Dermis microvascular lymphatic vessel endothelial cell (primary cell): ENCODE measurements around the gene TMCO5A. TPM values are rescaled to one million over a fixed set of nuclear protein-coding genes. Genes with fewer than 3 reads are reported as not detected.
A peak's percentile ranks its signal among the peaks of the same experiment; 100 is the strongest.

Source experiments
- DNase-seq, 2 donors: peaks; one replicate each; pipeline versions ENCODE4 v3.0.0 to v3.0.0-alpha.2; 2010; ENCODE audit warnings: low read depth in 2 of 2
- total RNA-seq: library from RNA; depleted of rRNA; stranded (reverse); fragments of >200 nt; gene quantifications from 2 replicates; pipeline ENCODE4 v1.2.1, GENCODE V29; 2014

TMCO5A gene
- total RNA-seq, 1 donor from 2014 or later = not detected

GRCh38 chr15:37967788-37968187 is 33.3 kb downstream of the TMCO5A start:
- DNase-seq = no peak

- DNase-seq = no peak
Observed at GRCh38 chr15:37973856-37974255, 39.4 kb downstream of the TMCO5A start.

- DNase-seq = no peak
Observed at GRCh38 chr15:37978231-37978630, 43.8 kb downstream of the TMCO5A start.

- no peak for DNase-seq
Observed at GRCh38 chr15:37979671-37980409, 45.4 kb downstream of the TMCO5A start.

GRCh38 chr15:37981201-37981600 is 46.8 kb downstream of the TMCO5A start:
- DNase-seq = no peak

GRCh38 chr15:37981775-37982174 is 47.3 kb downstream of the TMCO5A start:
- peak in 1 of 2 donors; percentile 25 for DNase-seq

GRCh38 chr15:37984368-37984767 is 49.9 kb downstream of the TMCO5A start:
- DNase-seq = no peak

GRCh38 chr15:37995461-37996347 is 61.3 kb downstream of the TMCO5A start:
- DNase-seq = peak; percentile 61 to 64
